NCI-H82 treated with DMSO at 0.1 percent for 48 hours (cell line): ENCODE data around the gene TRIM7.
"Not testable (repeated sequence)": the region's sequence is repeated elsewhere in the genome, so short reads cannot be mapped to it uniquely, and the experiment has no call there.

Experiments used
- DNase-seq: peaks from one replicate; lab custom pipeline; 2025; ENCODE audit not compliant: unreplicated experiment; lab: John Stamatoyannopoulos, UW

The TRIM7 gene

DNA sequence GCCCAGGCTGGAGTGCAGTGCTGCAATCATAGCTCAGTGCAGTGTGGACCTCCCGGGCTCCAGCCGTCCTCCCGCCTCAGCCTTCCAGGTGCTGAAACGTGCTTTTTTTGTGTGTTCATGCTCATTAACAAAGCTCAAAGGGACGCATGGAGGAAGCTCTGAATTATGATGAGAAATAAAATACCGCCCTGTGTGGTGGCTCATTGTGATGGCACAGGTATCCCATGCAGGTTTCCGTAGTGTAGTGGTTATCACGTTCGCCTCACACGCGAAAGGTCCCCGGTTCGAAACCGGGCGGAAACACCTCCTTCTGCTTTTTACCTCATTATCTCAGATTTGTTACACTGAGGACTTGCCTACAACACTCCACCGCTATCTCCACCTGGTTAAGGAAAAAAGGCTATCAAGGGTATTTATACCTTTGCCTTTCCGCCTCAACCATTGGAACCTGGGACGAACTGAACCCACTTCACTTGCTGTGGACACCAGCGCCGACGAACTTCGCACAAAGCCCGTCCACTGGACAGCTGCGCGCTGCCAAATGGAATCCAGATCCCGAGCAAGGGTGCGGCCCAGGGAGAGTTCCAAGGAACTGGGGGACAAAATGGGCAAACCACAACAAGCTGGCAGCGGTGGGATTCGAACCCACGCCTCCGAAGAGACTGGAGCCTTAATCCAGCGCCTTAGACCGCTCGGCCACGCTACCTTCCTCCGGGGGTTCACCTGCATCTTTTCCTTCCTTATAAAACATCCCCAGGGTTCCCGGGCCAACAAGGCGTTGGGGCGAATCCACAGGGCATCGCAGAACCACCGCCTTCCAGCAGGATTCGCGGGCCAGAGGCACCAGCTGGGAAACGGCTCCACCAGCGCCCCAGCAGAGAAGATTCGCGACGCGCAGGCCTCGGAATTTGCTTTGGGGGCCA is 31.3 kb downstream of the TRIM7 start:
- DNase-seq, result no peak

DNA sequence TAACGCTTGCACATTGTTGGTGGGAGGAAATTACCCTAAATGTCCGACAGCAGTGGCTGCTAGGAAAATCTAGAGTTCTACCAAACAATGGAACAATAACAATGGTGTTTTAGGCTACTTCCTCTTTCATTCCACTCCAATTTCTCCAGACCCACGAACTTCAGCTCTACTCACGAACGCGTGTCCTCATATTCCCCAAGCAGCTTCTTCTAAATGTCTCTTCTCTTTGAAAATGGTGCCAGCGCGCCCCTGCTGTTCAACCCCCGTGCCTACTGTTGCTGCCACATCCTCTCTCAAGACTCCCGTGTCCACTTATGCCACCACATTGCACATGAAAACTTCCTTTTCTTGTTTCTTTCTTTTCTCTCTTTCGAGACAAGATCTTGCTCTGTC is 32.0 kb downstream of the TRIM7 start:
- DNase-seq, result no peak

DNA sequence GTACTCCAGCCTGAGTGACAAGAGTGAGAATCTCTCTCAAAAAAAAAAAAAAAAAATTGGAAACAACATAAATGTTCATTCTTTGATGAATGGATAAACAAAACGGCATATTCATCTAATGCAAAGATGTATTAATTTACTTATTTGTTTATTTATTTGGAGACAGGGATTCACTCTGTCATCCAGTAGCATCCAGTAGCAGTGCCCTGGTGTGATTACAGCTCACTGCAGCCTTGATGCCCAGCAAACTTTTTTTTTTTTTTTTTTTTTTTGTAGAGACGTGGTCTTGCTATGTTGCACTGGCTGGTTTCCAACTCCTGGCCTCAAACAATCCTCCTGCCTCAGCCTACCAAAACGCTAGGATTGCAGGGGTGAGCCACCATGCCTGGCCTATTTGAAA is 33.2 kb downstream of the TRIM7 start:
- no peak for DNase-seq

DNA sequence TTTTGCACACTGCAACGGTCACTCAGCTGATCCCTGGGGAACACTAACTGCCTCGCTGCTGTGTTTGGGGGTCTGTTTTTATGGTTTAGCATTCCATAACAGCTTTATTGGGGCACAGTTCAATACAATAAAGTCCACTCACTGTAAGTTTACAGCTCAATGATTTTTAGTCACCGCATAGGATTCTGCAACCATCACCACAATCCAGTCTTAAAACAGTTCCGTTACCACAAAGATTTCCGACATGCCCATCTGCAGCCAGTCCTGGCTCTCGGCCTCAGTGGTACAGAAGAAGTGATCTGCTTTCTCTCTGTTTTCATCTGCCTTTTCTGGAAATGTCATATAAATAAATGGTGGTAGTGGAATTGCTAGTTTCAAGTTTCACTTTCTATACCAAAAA is 34.0 kb downstream of the TRIM7 start:
- DNase-seq, result no peak

DNA sequence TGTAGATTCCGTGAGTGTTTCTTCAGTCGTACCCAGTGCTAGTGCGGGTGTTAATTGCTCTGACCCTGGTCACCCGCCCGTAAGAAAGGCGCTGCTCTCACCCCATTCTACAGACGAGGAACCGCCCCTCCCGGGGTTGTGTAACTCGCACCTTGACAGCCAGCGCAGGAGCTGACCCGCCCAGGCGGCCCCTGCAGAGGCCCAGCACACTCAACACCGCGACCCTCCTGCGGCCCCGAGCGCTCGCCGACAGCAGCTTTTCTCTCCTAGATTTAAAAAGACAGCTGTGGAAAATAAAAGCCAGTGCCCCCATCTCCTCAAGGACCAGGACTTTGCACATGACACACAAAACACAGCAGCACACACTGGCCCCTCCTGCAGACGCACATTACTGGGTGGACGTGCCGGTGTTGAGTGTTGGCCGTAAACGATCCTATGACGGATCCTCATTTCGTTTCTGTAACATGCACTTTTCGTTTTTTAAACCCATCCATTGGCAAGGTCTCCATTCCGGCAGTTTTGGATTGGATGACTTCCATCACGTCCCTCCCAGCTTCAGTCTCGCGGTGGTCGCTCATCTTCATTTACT is 34.7 kb downstream of the TRIM7 start:
- no peak for DNase-seq

DNA sequence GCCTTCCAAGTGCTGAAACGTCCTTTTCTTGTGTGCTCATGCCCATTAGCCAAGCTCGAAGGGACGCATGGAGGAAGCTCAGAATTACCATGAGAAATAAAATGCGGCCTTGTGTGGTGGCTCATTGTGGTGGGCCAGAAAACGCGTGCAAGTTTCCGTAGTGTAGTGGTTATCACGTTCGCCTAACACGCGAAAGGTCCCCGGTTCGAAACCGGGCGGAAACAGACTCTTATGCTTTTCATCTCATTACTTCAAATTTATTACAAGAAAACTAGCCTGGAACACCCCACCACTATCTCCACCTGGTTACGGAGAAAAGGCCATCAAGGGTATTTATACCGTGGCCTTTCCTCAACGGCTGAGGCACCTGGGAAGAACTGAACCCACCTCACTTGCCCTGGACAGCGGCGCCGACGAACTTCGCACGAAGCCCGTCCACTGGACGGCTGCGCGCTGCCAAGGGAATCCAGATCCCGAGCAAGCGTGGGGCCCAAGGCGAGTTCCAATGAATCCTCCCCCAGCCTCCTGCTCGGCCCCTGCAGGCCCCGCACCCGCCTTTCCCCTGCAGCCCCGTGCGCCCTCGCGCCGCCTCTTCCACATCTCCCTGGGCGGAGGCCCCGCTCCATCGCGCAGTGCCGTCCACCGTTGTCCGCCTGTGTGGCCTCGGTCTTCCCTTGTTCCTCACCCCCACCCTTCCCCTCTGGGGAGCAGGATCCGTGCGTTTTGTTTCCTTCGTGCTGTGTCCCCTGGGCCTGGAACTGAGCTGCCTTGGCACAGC is 35.3 kb downstream of the TRIM7 start:
- DNase-seq, result peak; percentile 54

DNA sequence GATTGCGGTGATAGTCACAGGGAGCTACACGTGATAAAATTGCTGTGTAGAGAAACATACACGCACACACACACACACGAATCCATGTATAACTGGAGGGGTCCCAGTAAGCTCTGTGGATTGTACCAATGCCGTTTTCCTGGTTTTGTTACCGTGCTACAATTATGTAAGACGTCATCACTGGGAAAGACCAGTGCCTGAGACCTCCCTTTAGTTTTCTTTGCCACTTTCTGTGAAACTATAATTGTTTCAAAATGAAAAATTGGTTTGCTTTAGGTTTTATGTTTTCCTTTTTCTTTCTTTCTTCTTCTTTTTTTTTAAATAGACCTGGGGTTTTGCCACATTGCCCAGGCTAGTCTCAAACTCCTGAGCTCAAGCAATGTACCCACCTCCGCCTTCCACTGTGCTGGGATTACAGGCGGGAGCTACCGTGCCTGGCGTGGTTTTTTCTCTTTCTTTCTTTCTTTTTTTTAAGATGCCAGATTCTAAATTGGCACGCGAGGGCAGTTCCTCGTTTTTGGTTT is 36.3 kb downstream of the TRIM7 start:
- no peak for DNase-seq

DNA sequence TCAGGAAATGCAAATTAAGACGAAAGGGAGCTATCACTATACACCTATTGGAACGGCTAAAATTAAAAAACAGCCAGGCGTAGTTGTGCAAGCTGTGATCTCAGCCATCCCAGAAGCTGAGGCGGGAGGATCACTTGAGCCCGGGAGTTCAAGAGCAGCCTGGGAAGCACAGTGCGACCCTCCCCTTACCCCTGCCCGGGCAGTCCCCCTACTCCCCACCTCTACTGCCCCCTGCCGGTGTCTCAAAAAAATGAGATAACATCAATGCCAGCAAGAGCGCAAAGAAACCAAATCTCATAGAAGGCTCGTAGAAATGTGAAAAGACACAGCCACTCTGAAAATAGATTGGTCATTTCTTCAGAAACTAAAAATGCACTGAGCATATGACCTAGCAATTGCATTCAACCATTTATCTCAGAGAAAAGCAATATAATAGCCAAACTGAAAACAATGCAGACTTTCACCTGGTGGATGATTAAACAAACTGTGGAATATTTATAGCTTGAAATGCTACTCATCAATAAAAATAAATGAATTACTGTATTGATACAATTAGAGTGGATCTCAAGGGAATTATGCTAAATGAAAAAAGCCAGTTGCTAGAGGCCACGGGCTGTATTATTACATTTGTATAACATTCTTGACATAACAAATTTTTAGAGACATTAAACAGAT is 37.0 kb downstream of the TRIM7 start:
- DNase-seq, result peak; percentile 54

DNA sequence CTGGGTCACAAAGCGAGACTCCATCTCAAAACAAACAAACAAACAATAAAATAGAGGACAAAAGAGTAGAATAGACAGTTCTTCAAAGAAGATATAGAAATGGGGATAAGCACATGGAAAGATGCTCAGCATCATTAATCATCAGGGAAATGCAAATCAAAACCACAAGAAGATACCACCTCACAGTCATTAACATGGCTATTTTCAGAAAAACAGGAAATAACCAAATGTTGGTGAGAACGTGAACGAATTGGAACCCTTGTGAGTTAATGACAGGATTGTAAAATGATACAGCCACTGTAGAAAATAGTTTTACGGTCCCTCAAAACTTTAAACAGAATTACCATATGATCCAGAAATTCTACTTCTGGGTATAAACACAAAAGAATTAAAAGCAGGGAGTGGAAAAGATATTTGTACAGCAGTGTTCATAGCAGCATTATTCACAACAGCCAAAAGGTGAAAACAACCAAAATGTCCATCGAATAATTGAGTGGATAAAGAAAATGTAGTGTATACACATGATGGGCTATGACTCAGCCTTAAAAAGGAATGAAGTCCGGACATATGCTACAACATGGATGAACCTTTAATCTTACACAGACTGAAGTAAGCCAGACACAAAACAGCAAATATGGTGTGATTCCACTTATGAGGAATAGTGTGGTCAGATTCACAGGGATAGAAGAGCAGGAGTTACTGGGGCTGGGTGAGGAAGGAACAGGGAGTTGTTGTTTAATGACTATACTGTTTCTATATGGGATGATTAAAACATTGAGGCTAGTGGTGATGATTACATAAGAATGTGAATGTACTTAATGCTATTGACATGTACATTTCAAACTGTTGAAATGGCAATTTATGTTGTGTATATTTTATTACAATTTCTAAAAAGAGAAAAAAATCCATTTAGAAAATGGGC is 37.9 kb downstream of the TRIM7 start:
- no peak for DNase-seq

DNA sequence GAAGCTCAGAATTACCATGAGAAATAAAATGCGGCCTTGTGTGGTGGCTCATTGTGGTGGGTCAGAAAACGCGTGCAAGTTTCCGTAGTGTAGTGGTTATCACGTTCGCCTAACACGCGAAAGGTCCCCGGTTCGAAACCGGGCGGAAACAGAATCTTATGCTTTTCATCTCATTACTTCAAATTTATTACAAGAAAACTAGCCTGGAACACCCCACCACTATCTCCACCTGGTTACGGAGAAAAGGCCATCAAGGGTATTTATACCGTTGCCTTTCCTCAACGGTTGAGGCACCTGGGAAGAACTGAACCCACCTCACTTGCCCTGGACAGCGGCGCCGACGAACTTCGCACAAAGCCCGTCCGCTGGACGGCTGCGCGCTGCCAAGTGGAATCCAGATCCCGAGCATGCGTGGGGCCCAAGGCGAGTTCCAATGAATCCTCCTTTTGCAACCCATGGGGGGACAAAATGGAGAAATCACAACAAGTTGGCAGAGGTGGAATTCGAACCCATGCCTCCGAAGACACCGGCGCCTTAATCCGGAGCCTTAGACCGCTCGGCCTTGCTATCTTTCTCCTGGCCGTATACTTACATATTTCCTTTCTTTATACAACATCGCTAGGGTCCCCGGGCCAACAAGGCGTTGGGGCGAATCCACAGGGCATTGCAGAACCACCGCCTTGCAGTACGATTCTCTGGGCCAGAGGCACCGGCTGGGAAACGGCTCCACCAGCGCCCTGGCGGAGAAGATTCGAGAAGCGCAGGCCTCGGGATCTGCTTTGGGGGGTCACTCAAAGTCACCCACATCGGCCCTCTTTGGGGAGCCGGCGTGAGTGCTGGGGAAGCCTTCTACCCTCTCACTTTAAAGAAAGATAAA is 40.7 kb downstream of the TRIM7 start:
- no peak for DNase-seq

DNA sequence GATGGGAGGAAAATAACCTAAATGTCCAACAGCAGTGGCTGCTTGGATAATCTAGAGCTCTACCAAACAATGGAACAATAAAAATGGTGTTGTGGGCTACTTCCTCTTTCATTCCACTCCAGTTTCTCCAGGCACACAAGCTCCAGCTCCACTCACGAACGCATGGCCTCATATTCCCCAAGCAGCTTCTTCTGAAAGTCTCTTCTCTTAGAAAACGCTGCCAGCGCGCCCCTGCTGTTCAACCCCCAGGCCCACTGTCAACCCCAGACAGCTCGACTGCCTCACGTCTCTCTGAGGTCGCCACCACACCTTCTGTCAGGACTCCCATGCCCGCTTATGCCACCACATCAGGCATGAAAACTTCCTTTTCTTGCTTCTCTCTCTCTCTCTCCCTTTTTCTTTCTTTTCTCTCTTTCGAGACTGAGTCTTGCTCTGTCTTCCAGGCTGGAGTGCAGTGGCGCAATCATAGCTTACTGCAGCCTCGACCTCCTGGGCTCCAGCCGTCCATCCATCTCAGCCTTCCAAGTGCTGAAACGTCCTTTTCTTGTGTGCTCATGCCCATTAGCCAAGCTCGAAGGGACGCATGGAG is 41.4 kb downstream of the TRIM7 start:
- DNase-seq, result no peak

DNA sequence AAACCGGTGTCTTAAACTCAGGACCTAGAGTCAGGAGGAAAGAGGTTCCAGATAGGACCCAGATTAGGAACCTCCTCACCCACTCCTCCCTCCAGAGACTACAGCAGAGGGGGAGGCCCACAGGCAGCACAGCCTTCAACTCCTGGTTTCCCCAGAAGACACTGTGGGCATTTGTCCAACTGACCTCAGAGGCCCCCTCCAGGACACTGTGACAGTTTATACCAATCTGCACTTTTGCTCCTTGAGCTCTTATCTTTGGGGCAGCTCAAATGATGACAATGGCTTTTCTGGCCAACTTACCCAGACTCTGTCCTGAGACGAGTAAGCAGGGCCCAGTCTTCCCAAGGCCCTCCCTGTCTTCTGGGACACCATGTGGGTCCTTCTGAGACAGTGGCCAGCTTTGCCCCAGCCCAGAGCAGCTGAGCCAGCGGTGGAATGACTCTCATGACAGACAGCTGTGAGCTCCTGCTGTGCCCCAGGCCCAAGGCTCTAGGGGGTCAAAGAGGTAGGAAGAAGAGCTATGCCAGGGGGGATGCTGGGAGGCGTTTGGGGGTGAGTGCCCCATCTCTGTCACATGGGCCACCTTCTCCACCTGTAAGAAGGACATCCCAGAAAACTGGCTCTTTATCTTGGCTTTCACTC is 43.3 kb downstream of the TRIM7 start:
- no peak for DNase-seq

DNA sequence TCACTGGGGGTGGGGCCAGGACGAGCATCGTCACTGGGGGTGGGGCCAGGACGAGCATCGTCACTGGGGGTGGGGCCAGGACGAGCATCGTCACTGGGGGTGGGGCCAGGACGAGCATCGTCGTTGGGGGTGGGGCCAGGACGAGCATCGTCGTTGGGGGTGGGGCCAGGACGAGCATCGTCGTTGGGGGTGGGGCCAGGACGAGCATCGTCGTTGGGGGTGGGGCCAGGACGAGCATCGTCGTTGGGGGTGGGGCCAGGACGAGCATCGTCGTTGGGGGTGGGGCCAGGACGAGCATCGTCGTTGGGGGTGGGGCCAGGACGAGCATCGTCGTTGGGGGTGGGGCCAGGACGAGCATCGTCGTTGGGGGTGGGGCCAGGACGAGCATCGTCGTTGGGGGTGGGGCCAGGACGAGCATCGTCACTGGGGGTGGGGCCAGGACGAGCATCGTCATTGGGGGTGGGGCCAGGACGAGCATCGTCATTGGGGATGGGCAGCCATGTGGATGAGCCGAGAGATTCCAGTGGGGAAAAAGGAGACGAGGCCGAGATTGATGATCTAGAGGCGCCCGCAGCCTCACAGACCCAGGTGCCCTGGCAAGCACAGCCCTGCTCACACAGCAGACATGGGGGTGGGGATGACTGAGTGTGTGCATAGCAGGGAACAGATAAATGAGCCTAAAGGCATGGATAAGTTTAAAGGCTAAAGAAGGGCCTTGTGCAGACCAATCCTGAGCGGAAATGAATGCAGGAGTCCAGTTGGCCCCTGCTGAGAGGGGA is 44.1 kb downstream of the TRIM7 start:
- not testable (repeated sequence) for DNase-seq

DNA sequence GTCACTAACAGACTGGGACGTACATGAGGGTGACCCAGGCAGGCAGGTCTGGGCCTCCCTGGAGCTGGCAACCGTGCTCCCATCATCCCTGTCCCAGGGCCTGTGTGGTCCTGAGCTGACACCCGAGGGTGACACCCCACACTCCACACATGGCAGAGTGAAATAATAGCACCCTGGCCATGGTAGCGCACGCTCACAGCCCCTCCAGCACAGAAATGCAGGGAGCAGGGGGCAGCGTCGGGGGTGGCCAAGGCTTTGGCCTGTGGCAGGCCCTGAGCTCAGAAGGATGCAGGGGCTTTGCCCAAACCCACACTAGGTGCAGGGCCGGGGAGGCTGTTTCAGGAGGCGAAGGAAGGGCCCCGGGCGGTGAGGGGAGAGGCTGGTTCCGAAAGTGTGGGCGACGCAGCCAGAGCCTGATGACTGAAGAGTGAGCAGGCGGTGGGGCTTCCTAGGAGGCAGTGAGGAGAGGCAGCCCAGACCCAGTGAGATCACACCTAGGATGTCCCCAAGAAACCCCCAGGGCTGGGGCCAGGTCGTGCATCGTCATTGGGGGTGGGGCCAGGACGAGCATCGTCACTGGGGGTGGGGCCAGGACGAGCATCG is 44.7 kb downstream of the TRIM7 start:
- no peak for DNase-seq

DNA sequence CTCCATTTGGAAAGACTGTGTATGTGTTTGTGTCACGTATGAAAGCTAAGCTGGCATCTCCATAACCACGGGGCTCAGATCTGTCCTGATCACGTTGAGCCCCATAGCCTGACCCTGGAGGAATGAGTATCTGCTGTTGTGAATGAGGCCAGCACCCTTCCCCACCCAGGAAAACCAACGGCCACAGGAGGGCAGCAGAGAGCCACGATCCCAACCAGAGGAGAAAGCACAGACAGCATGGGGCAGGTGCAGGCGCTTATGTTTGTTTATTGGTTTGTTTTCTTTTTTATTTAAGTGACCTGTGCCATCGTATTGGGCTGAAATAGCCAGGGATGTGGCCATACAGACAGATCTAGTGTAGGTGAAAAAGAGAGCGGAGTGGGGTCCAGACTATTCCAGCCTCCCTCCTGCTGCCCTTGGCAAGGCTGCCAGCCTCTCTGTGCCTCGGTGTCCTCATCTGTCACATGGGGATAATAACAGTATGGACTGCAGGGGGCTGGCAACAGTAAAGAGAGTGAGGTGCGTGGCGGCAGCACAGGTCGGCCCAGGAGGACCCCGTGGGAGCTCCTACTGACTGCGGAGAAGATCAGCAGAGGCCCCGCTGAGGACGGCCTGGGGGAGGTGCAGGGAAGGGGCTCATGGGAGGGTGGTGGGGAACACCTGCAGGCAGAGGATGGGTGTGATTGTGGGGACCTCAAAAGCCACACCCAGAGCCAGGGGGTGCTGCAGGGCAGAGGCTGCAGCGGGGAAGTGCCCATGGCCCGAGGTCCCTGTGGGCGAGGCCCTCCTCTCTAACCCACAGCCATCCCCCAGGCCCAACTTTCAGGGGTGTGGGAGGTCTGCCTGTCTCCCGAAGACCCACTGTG is 45.5 kb downstream of the TRIM7 start:
- DNase-seq, result peak; percentile 40

DNA sequence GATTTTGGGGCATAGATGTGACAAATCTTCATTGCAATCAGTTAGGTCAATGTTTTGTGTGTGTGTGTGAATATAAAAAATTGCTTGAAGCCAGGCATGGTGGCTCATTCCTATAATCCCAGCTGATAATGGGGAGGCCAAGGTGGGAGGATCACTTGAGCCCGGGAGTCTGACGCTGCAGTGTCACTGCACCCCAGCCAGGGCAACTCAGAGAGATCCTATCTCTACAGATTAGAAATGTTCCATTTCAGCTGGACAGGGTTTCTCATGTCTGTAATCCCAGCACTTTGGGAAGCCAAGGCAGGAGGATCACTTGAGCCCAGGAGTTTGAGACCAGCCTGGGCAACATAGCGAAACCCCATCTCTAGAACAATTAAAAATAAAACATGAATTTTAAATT is 46.1 kb downstream of the TRIM7 start:
- DNase-seq, result no peak
